Stimulated activated CD8-positive, alpha-beta memory T cell treated with anti-CD3 and anti-CD28 coated beads, Interleukin-4, amount 100 ng/mL, for 24 hours (primary cell): ENCODE results near the gene NTN4.
"Not testable (repeated sequence)": the region's sequence is repeated elsewhere in the genome, so short reads cannot be mapped to it uniquely, and the experiment has no call there.

Source experiments
- DNase-seq: peaks from one replicate; pipeline ENCODE4 v3.0.0-alpha.2; 2020; ENCODE audit warnings: low read depth

The NTN4 gene

GRCh38 chr12:95709152-95709551 is 81.4 kb downstream of the NTN4 start:
- no peak for DNase-seq

GRCh38 chr12:95705143-95705542 is 85.4 kb downstream of the NTN4 start:
- DNase-seq = no peak

- DNase-seq = no peak
These were observed 86.6 kb downstream of the NTN4 start for GRCh38 chr12:95703986-95704385.

GRCh38 chr12:95701722-95702418 is 88.7 kb downstream of the NTN4 start:
- no peak for DNase-seq

- no peak for DNase-seq
These were observed 89.3 kb downstream of the NTN4 start for GRCh38 chr12:95701275-95701674.

GRCh38 chr12:95700316-95700785 is 90.2 kb downstream of the NTN4 start:
- DNase-seq = no peak

GRCh38 chr12:95699579-95699978 is 91.0 kb downstream of the NTN4 start:
- DNase-seq = no peak

- DNase-seq = no peak
These were observed 96.4 kb downstream of the NTN4 start for GRCh38 chr12:95694136-95694535.

GRCh38 chr12:95693689-95694088 is 96.9 kb downstream of the NTN4 start:
- DNase-seq = no peak

- DNase-seq = no peak
These were observed 99.5 kb downstream of the NTN4 start for GRCh38 chr12:95690861-95691635.

- no peak for DNase-seq
These were observed 102.6 kb downstream of the NTN4 start for GRCh38 chr12:95687937-95688336.

GRCh38 chr12:95683418-95683817 is 107.1 kb downstream of the NTN4 start:
- no peak for DNase-seq

GRCh38 chr12:95681210-95681765 is 109.3 kb downstream of the NTN4 start:
- DNase-seq = no peak

- no peak for DNase-seq
These were observed 111.9 kb downstream of the NTN4 start for GRCh38 chr12:95678684-95679083.

GRCh38 chr12:95677782-95678181 is 112.8 kb downstream of the NTN4 start:
- not testable (repeated sequence) for DNase-seq

- no peak for DNase-seq
These were observed 115.9 kb downstream of the NTN4 start for GRCh38 chr12:95674631-95675030.

- DNase-seq = no peak
These were observed 116.4 kb downstream of the NTN4 start for GRCh38 chr12:95674163-95674562.

- DNase-seq = no peak
These were observed 117.0 kb downstream of the NTN4 start for GRCh38 chr12:95673576-95673975.

GRCh38 chr12:95672166-95672565 is 118.4 kb downstream of the NTN4 start:
- no peak for DNase-seq

GRCh38 chr12:95671265-95671664 is 119.3 kb downstream of the NTN4 start:
- DNase-seq = no peak

- no peak for DNase-seq
These were observed 127.0 kb downstream of the NTN4 start for GRCh38 chr12:95663525-95663924.

GRCh38 chr12:95661360-95661759 is 129.2 kb downstream of the NTN4 start:
- no peak for DNase-seq

- DNase-seq = no peak
These were observed 132.2 kb downstream of the NTN4 start for GRCh38 chr12:95658386-95658785.
